ENCODE results near the gene SBF2. TPM values are rescaled to one million over a fixed set of nuclear protein-coding genes. Genes with fewer than 3 reads are reported as not detected.

SBF2 gene
- total and polyA plus RNA-seq, 2 donors (not counting 3 experiments of a cell fraction or from before 2014, with no cell fraction given), result 15.4 to 42.4 TPM

GRCh38 chr11:9874466-9874865 is 419.6 kb downstream of the SBF2 start:
- POLR2A ChIA-PET, result no interaction called here
- dilution Hi-C loops (cut with MboI; ENCODE audit: extremely low pct_ligation_motif_present, low sequenced_read_pairs) (no loop called here), intact Hi-C loops (cut with micrococcal nuclease) (no loop called here)
- Histone ChIP-seq H3K27ac (ENCODE audit: insufficient read depth, low read depth, low read length) (no peak overlapping the region), H2AFZ (ENCODE audit: low read depth, low read length) (no peak overlapping the region), H3K79me2 (ENCODE audit: control insufficient read depth, insufficient read depth, low read length) (no peaks in the 10 kb centered on the region), H3K4me2 (ENCODE audit: insufficient read depth, low read length) (no peak overlapping the region), H3K9ac (replicated peaks; ENCODE audit: extremely low read depth, insufficient read depth, low read length) (no peak overlapping the region), H3K36me3 (ENCODE audit: control insufficient read depth in 2 of 2, extremely low read depth in 1 of 2, insufficient read depth in 2 of 2, low read length in 2 of 2) (no peaks in the 10 kb centered on the region), H3K4me1 (ENCODE audit: control insufficient read depth, extremely low read depth, insufficient read depth, low read length) (no peaks in the 10 kb centered on the region), H3K9me3 (replicated peaks; ENCODE audit: control insufficient read depth, insufficient read depth, low read length) (no peaks in the 10 kb centered on the region), H3K9me1 (replicated peaks; ENCODE audit: control insufficient read depth, extremely low read depth, insufficient read depth, low read length) (no peaks in the 10 kb centered on the region), H4K20me1 (replicated peaks; ENCODE audit: control insufficient read depth, extremely low read depth, insufficient read depth, low read length) (no peaks in the 10 kb centered on the region), H3K4me3 (replicated peaks in 1 of 3; ENCODE audit: insufficient read depth in 1 of 3, low read depth in 1 of 3, low read length in 3 of 3) (no peak overlapping the region), H3K27me3 (ENCODE audit: control insufficient read depth in 2 of 2, insufficient read depth in 2 of 2, low read length in 2 of 2) (no peaks in the 10 kb centered on the region)
- no TSS peak for BruUV-seq (replicated peaks)
- FAIRE-seq (no peak), DNase-seq (ENCODE audit: low read depth, low spot score) (no peak)
- TF ChIP-seq POLR2A (IDR thresholded peaks at IDR 0.05; ENCODE audit: low read depth, low read length) (no peak), CTCF (IDR thresholded peaks at IDR 0.05; ENCODE audit: extremely low read depth in 1 of 2, insufficient read depth in 1 of 2, low read depth in 1 of 2, low read length in 2 of 2) (no peak), EZH2 (IDR thresholded peaks at IDR 0.05; ENCODE audit: borderline replicate concordance, low read depth, low read length, severe bottlenecking) (no peak), MYC (IDR thresholded peaks at IDR 0.05; ENCODE audit: low read depth, low read length) (no peak), JUN (IDR thresholded peaks at IDR 0.05; ENCODE audit: borderline replicate concordance, insufficient read depth, insufficient read length, low read depth) (no peak), FOS (IDR thresholded peaks at IDR 0.05; ENCODE audit: borderline replicate concordance, insufficient read depth, low read length) (no peak), MAX (IDR thresholded peaks at IDR 0.05; ENCODE audit: insufficient read depth, insufficient read length) (no peak), GATA2 (IDR thresholded peaks at IDR 0.05; ENCODE audit: insufficient read depth, insufficient read length, low read depth, low read length) (no peak), POLR2AphosphoS5 (IDR thresholded peaks at IDR 0.05; ENCODE audit: insufficient read depth, low read depth, low read length) (no peak)
- CTCF ChIA-PET, result interaction anchor here (1.2 to 2.3 kb wide), 3 partner anchors 9 to 12 kb away, joined by 4 to 13 read pairs (median 6); no protein-coding TSS in a partner anchor
